Activated CD8-positive, alpha-beta T cell treated with anti-CD3 and anti-CD28 coated beads for 36 hours (primary cell): ENCODE data around the gene TNFRSF11A. TPM values are rescaled to one million over a fixed set of nuclear protein-coding genes. Genes with fewer than 3 reads are reported as not detected.
A peak's percentile ranks its signal among the peaks of the same experiment; 100 is the strongest.

Source experiments
- ATAC-seq: fragments of 200-7000 bp; cut with Tn5 transposase; one replicate; pipeline ENCODE4 v1.10.0; 2021; ENCODE audit warnings: mild to moderate bottlenecking, moderate library complexity
- CTCF ChIA-PET: fragments of 350-600 bp; sonication (Branson Sonifier 250); formaldehyde crosslinking; loops from one replicate; lab custom pipeline; 2021; ENCODE audit warnings: antibody characterized with exemption; lab: Charles Lee
- POLR2A ChIA-PET: fragments of 350-600 bp; sonication (Branson Sonifier 250); formaldehyde crosslinking; loops from one replicate; lab custom pipeline; 2021; ENCODE audit warnings: antibody characterized with exemption; lab: Charles Lee
- DNase-seq: peaks from one replicate; pipeline ENCODE4 v3.0.0-alpha.2; 2020
- H3K27ac Mint-ChIP-seq: one replicate; pipeline ENCODE4 v1.8.0; 2021; ENCODE audit warnings: mild to moderate bottlenecking, mixed read lengths
- H3K27me3 Mint-ChIP-seq: one replicate; pipeline ENCODE4 v1.8.0; 2021; ENCODE audit warnings: mixed read lengths
- H3K36me3 Mint-ChIP-seq: one replicate; pipeline ENCODE4 v1.8.0; 2021; ENCODE audit warnings: low read depth, mixed read lengths
- H3K4me1 Mint-ChIP-seq: one replicate; pipeline ENCODE4 v1.8.0; 2021; ENCODE audit warnings: low read depth, mixed read lengths
- H3K4me3 Mint-ChIP-seq: one replicate; pipeline ENCODE4 v1.8.0; 2021; ENCODE audit warnings: mild to moderate bottlenecking, moderate library complexity, mixed read lengths
- H3K9me3 Mint-ChIP-seq: one replicate; pipeline ENCODE4 v1.8.0; 2021; ENCODE audit warnings: mixed read lengths
- CTCF ChIP-seq: fragments of 200-600 bp; IDR thresholded peaks from one replicate; pipeline ENCODE4 v1.8.0; 2022; ENCODE audit warnings: antibody characterized with exemption, mild to moderate bottlenecking
- intact Hi-C: fragments of 100-400 bp; cut with micrococcal nuclease; formaldehyde crosslinking; loops from one replicate; pipeline ENCODE4 v1.10.0; 2022
- total RNA-seq, 2 experiments: library from RNA; stranded (reverse); gene quantifications; one replicate each; pipeline ENCODE4 v1.2.3, GENCODE V29; 2021

TNFRSF11A gene
- total RNA-seq, 2 experiments from 2014 or later: 7.3 to 8.0 TPM

DNA sequence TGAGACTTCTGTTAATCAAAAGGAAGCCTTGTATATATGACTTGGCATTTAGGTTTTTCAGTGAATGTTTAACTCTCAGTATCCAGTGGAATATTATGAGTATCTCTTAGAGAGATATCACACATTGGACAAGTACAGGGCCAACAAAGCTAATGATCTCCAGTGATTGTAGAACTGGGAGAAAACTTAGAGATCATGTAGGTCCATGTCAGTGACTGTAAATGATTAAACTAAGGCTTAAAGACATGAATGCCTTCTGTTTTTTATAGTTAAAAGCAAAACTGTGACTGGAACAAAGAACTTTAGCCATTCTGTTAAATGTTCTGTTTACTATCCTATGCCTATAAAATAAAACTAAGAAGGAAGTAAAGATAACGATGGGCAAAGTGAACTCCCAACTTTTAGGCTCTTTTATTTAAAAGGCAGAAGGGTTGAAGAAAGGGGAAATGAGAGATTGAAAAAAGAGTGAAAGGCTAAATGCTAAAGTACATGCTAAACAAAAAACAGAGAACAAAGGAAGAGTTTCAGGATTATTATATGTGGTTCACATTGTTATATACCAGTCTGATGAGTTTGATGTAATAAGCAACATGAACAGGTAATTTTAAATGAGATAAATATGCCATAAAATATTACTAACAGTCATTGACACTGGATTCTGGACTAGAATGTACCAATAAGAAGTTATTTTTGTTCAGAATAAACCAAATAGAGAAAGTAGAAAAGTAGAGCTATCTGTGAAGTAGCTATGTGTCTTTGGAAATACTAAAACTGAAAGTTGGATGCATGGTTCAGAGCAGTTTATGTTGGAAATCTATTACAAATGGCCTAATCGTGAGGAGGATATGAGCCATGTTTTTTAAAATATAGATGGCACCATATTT is 37.1 kb upstream of the TNFRSF11A start:
- no peak overlapping the region for H3K27ac Mint-ChIP-seq
- DNase-seq: no peak
- no peak for ATAC-seq
- ChIA-PET POLR2A (no interaction called here), CTCF (interaction anchor here (1.0 to 1.1 kb wide), 2 partner anchors 24 to 138 kb away, joined by 3 read pairs; no protein-coding TSS in a partner anchor)
- no peaks in the 10 kb centered on the region for H3K27me3 Mint-ChIP-seq
- no peak for TF ChIP-seq CTCF
- peaks cover 33% of the 10 kb centered on the region for H3K36me3 Mint-ChIP-seq
- no peak overlapping the region for H3K4me3 Mint-ChIP-seq
- no peaks in the 10 kb centered on the region for H3K9me3 Mint-ChIP-seq
- H3K4me1 Mint-ChIP-seq: peaks cover 17% of the 10 kb centered on the region
- intact Hi-C loops: no loop called here

GRCh38 chr18:62288665-62289008 is 36.5 kb upstream of the TNFRSF11A start:
- Mint-ChIP-seq H3K27ac (no peak overlapping the region), H3K9me3 (no peaks in the 10 kb centered on the region), H3K36me3 (peaks cover 29% of the 10 kb centered on the region), H3K27me3 (no peaks in the 10 kb centered on the region), H3K4me3 (no peak overlapping the region), H3K4me1 (peaks cover 17% of the 10 kb centered on the region)
- ChIA-PET CTCF (no interaction called here), POLR2A (no interaction called here)
- intact Hi-C loops: no loop called here
- DNase-seq (no peak), ATAC-seq (no peak)
- TF ChIP-seq CTCF: no peak

DNA sequence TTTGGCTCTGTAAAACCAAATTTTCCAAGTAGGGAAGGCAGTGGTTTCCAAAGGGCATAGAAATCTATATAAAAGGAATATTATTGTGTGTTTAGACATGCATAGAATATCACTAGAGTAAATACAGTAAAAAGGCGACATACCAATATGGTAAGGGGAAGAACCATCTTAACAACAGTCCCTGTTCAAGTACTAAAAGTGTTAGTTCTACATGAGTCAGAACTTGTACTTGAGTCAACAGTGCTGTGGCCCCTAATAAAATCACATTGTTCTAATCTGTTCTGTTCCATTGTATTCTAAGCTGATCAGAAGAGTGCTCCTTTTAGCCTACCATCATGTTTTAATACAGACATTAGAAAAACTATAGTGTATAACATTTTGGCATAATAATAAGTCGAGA is 36.1 kb upstream of the TNFRSF11A start:
- Mint-ChIP-seq H3K27ac (no peak overlapping the region), H3K4me1 (peaks cover 17% of the 10 kb centered on the region), H3K4me3 (no peak overlapping the region), H3K9me3 (no peaks in the 10 kb centered on the region), H3K36me3 (peaks cover 29% of the 10 kb centered on the region), H3K27me3 (no peaks in the 10 kb centered on the region)
- intact Hi-C loops: no loop called here
- ATAC-seq (peak; percentile 64), DNase-seq (no peak)
- POLR2A ChIA-PET: no interaction called here
- no peak for TF ChIP-seq CTCF
- CTCF ChIA-PET: no interaction called here

DNA sequence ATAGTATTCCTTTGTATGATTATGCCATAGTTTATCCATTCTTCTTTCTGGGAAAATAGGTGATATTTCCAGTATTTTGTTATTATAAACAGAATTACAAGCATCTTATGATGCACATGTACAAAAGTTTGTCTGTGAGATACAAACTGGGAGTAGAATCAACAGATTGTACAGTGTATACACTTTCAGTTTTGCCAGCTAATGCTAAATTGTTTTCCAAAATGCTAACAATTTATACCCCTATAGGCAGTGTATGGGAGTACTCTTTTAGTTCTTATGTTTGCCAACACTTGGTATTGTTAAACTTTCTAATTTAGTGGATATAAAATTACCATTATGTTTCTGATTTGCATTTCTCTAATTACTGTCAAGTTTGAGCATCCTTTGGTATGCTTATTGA is 31.0 kb upstream of the TNFRSF11A start:
- no peak for TF ChIP-seq CTCF
- no peaks in the 10 kb centered on the region for H3K9me3 Mint-ChIP-seq
- DNase-seq (no peak), ATAC-seq (no peak)
- H3K27ac Mint-ChIP-seq: no peak overlapping the region
- H3K27me3 Mint-ChIP-seq: no peaks in the 10 kb centered on the region
- intact Hi-C loops: no loop called here
- H3K4me3 Mint-ChIP-seq: no peak overlapping the region
- peaks cover 2% of the 10 kb centered on the region for H3K4me1 Mint-ChIP-seq
- CTCF ChIA-PET: no interaction called here
- POLR2A ChIA-PET: no interaction called here
- H3K36me3 Mint-ChIP-seq: peaks cover 18% of the 10 kb centered on the region

GRCh38 chr18:62300359-62300963 is 24.6 kb upstream of the TNFRSF11A start:
- ChIA-PET POLR2A (no interaction called here), CTCF (no interaction called here)
- no peaks in the 10 kb centered on the region for H3K9me3 Mint-ChIP-seq
- H3K27ac Mint-ChIP-seq: no peak overlapping the region
- DNase-seq (no peak), ATAC-seq (no peak)
- H3K4me1 Mint-ChIP-seq: peaks cover 6% of the 10 kb centered on the region
- intact Hi-C loops: no loop called here
- peaks cover 32% of the 10 kb centered on the region for H3K36me3 Mint-ChIP-seq
- H3K4me3 Mint-ChIP-seq: no peak overlapping the region
- no peaks in the 10 kb centered on the region for H3K27me3 Mint-ChIP-seq
- TF ChIP-seq CTCF: no peak
